ENCODE results near the gene MAD2L1BP. TPM values are rescaled to one million over a fixed set of nuclear protein-coding genes. Genes with fewer than 3 reads are reported as not detected.

The MAD2L1BP gene
- total and polyA plus RNA-seq, 2 of the 13 experiments (the other 11 are each of a cell fraction or from before 2014, with no cell fraction given): 54.2 to 55.5 TPM

GRCh38 chr6:43667245-43668150 is 31.9 kb downstream of the MAD2L1BP start (continued):
- TF ChIP-seq ZNF775 (CRISPR knock-in tag; IDR thresholded peaks at IDR 0.05; ENCODE audit: borderline replicate concordance) (0 out of 2 replicates have a peak, but pooled peaks have one; percentile 11), SMYD3 (CRISPR knock-in tag; IDR thresholded peaks at IDR 0.05) (0 out of 2 replicates have a peak, but pooled peaks have one; percentile 4), ZNF253 (CRISPR knock-in tag; IDR thresholded peaks at IDR 0.05; ENCODE audit: borderline replicate concordance) (no peak; the same call in 1 of the 2 replicates), ARNT (IDR thresholded peaks at IDR 0.05) (no peak), ZNF451 (CRISPR knock-in tag; IDR thresholded peaks at IDR 0.05) (0 out of 2 replicates have a peak, but pooled peaks have one; percentile 82), ZNF547 (CRISPR knock-in tag; IDR thresholded peaks at IDR 0.05) (peak; percentile 26; the same call in 1 of the 2 replicates), ZNF18 (CRISPR knock-in tag; IDR thresholded peaks at IDR 0.05; ENCODE audit: insufficient replicate concordance) (peak; percentile 89), MXD1 (CRISPR knock-in tag; IDR thresholded peaks at IDR 0.05) (0 out of 2 replicates have a peak, but pooled peaks have one; percentile 32), MAX (IDR thresholded peaks at IDR 0.05) (peak; percentile 59; the same call in 1 of the 2 replicates), ZNF678 (CRISPR knock-in tag; IDR thresholded peaks at IDR 0.05) (no peak), ZNF143 (CRISPR knock-in tag; IDR thresholded peaks at IDR 0.05) (peak; percentile 31; the same call in 1 of the 2 replicates), ZBTB38 (CRISPR knock-in tag; IDR thresholded peaks at IDR 0.05) (0 out of 2 replicates have a peak, but pooled peaks have one; percentile 26), ZNF510 (CRISPR knock-in tag; IDR thresholded peaks at IDR 0.05; ENCODE audit: low read depth) (0 out of 2 replicates have a peak, but pooled peaks have one; percentile 12), ZNF691 (CRISPR knock-in tag; IDR thresholded peaks at IDR 0.05; ENCODE audit: borderline replicate concordance, low read depth) (peak; percentile 93; the same call in 1 of the 2 replicates)
